NB4 (cell line): ENCODE measurements around the gene P2RY8.

ENCODE experiments used
- MAX ChIP-seq: IDR thresholded peaks from 2 replicates; pipeline ENCODE4 v1.6.1; 2011; ENCODE audit warnings: low read depth, low read length
- MYC ChIP-seq: IDR thresholded peaks from 2 replicates; pipeline ENCODE4 v1.6.1; 2011; ENCODE audit warnings: low read depth, low read length
- POLR2A ChIP-seq: IDR thresholded peaks from 2 replicates; pipeline ENCODE4 v1.6.1; 2011; ENCODE audit warnings: mild to moderate bottlenecking; ENCODE audit not compliant: insufficient read length; ENCODE audit errors: extremely low read depth
- TF ChIP-seq, protein P1 (sequence below): IDR thresholded peaks from one replicate; pipeline ENCODE4 v1.5.1; 2012; ENCODE audit warnings: low read depth, low read length

DNA sequence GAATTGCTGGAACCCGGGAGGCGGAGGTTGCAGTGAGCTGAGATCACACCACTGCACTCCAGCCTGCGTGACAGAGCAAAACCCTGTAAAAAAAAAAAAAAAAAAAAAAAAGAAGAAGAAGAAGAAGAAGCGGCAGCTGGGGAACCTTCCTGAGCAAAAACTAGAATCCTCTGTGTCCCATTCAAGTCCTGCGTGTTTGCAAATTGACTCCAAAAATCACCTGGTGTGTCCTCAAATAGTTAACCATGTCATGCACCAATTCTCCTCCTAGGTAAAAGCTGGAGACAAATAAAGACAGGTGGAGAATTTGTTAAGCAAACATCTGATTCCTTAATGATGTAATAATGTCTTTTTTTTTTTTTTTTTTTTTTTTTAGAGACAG, 52.4 kb downstream of the P2RY8 start:
- TF ChIP-seq POLR2A (no peak), MYC (no peak), MAX (no peak)
- TF ChIP-seq, protein P1, sequence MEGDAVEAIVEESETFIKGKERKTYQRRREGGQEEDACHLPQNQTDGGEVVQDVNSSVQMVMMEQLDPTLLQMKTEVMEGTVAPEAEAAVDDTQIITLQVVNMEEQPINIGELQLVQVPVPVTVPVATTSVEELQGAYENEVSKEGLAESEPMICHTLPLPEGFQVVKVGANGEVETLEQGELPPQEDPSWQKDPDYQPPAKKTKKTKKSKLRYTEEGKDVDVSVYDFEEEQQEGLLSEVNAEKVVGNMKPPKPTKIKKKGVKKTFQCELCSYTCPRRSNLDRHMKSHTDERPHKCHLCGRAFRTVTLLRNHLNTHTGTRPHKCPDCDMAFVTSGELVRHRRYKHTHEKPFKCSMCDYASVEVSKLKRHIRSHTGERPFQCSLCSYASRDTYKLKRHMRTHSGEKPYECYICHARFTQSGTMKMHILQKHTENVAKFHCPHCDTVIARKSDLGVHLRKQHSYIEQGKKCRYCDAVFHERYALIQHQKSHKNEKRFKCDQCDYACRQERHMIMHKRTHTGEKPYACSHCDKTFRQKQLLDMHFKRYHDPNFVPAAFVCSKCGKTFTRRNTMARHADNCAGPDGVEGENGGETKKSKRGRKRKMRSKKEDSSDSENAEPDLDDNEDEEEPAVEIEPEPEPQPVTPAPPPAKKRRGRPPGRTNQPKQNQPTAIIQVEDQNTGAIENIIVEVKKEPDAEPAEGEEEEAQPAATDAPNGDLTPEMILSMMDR: no peak
